HG02840 (cell line): ENCODE data around the gene TSPO2.

Experiments used
- ATAC-seq: cut with Tn5 transposase; IDR thresholded peaks from one replicate; pipeline ENCODE4 v1.9.1; 2021; ENCODE audit warnings: mild to moderate bottlenecking, moderate library complexity, moderate number of reproducible peaks; ENCODE audit not compliant: unreplicated experiment, low FRiP score

TSPO2 gene

GRCh38 chr6:41073203-41073967 is 31.1 kb downstream of the TSPO2 start:
- ATAC-seq = peak; percentile 25

GRCh38 chr6:41073968-41074691 is 31.9 kb downstream of the TSPO2 start:
- no peak for ATAC-seq

GRCh38 chr6:41074692-41075436 is 32.6 kb downstream of the TSPO2 start:
- no peak for ATAC-seq

GRCh38 chr6:41075651-41076626 is 33.7 kb downstream of the TSPO2 start:
- ATAC-seq = no peak

- ATAC-seq = no peak
Observed at GRCh38 chr6:41077536-41077935, 35.3 kb downstream of the TSPO2 start.

- no peak for ATAC-seq
Observed at GRCh38 chr6:41078101-41078500, 35.8 kb downstream of the TSPO2 start.

- ATAC-seq = no peak
Observed at GRCh38 chr6:41079080-41079479, 36.8 kb downstream of the TSPO2 start.

GRCh38 chr6:41080621-41081020 is 38.4 kb downstream of the TSPO2 start:
- ATAC-seq = no peak

- ATAC-seq = no peak
Observed at GRCh38 chr6:41083072-41083471, 40.8 kb downstream of the TSPO2 start.

- no peak for ATAC-seq
Observed at GRCh38 chr6:41085182-41085581, 42.9 kb downstream of the TSPO2 start.

GRCh38 chr6:41088451-41088850 is 46.2 kb downstream of the TSPO2 start:
- no peak for ATAC-seq

- no peak for ATAC-seq
Observed at GRCh38 chr6:41090841-41091761, 48.8 kb downstream of the TSPO2 start.

GRCh38 chr6:41092421-41093140 is 50.3 kb downstream of the TSPO2 start:
- no peak for ATAC-seq

GRCh38 chr6:41093729-41094128 is 51.5 kb downstream of the TSPO2 start:
- ATAC-seq = no peak
